ENCODE results near the gene PPM1J. TPM values are rescaled to one million over a fixed set of nuclear protein-coding genes. Genes with fewer than 3 reads are reported as not detected.

PPM1J gene
- total and polyA plus RNA-seq, 9 of the 15 experiments (the other 6 are each of a cell fraction or from before 2014, with no cell fraction given) = 0.25 to 10.5 (median 4.2) TPM

- TF ChIP-seq AFF1 (IDR thresholded peaks at IDR 0.05; ENCODE audit: low read depth in 1 of 2, partially characterized antibody in 2 of 2) (no peak), KDM1A (IDR thresholded peaks at IDR 0.05) (no peak), ZNF609 (CRISPR knock-in tag; IDR thresholded peaks at IDR 0.05; ENCODE audit: borderline replicate concordance) (no peak), DPF2 (IDR thresholded peaks at IDR 0.05) (no peak), SIN3A (IDR thresholded peaks at IDR 0.05; ENCODE audit: borderline replicate concordance in 2 of 2, control insufficient read depth in 1 of 2, low read depth in 2 of 2, low read length in 2 of 2) (0 out of 4 replicates have a peak, but pooled peaks of 1 of the 2 experiments have one; percentile 66), CREB1 (IDR thresholded peaks at IDR 0.05) (peak; percentile 10; the same call in 1 of the 2 replicates), CREB1 (CRISPR knock-in tag; IDR thresholded peaks at IDR 0.05) (peak; percentile 13; the same call in 1 of the 2 replicates), HDAC2 (IDR thresholded peaks at IDR 0.05) (peak; percentile 16; the same call in 1 of the 2 replicates), BCLAF1 (IDR thresholded peaks at IDR 0.05; ENCODE audit: borderline replicate concordance in 1 of 2, control insufficient read depth in 1 of 2, low read depth in 2 of 2, low read length in 1 of 2) (no peak), TCF3 (CRISPR knock-in tag; IDR thresholded peaks at IDR 0.05) (0 out of 2 replicates have a peak, but pooled peaks have one; percentile 20), MED1 (CRISPR knock-in tag; IDR thresholded peaks at IDR 0.05; ENCODE audit: borderline replicate concordance) (no peak), KLF13 (tag; IDR thresholded peaks at IDR 0.05; ENCODE audit: borderline replicate concordance, low read depth) (0 out of 2 replicates have a peak, but pooled peaks have one; percentile 38), POLR2A (conservative IDR thresholded peaks at IDR 0.05) (no peak)
Observed at GRCh38 chr1:112715264-112716053, at the start of gene PPM1J (continued).
